ENCODE results near the gene CLTB. TPM values are rescaled to one million over a fixed set of nuclear protein-coding genes. Genes with fewer than 3 reads are reported as not detected.

The CLTB gene
- polyA plus RNA-seq, 1 of the 3 experiments (the other 2 are of a cell fraction): 91.2 TPM

DNA sequence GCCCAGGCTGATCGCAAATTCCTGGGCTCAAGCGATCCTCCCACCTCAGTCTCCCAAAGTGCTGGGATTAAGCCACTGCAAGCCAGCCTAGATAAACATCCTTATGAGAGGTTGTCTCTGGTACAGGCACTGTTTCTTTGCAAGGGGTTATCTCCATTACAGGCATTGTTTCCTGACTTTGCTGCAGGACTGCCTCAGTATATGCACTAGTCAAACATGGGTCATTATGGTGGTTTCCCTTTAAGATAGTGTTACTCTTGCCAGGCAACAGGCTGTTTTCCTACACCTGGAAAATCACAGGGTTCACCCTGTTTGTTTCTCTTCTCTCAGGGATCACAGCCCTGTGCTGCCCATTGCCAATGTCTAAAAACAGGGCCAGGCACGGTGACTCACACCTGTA, 7.8 kb upstream of the CLTB start:
- Histone ChIP-seq H3K9ac (no peak overlapping the region), H3K27ac (ENCODE audit: low read depth in 2 of 2, low read length in 1 of 2) (no peak overlapping the region), H2AFZ (ENCODE audit: low read depth) (no peak overlapping the region), H3K36me3 (replicated peaks in 1 of 2; ENCODE audit: control insufficient read depth in 1 of 2, insufficient read depth in 2 of 2, low read length in 1 of 2) (no peaks in the 10 kb centered on the region), H3K4me3 (ENCODE audit: low read depth in 2 of 2, low read length in 1 of 2) (no peak overlapping the region), H3K4me2 (no peak overlapping the region), H3K9me2 (no peaks in the 10 kb centered on the region), H3K27me3 (ENCODE audit: insufficient read depth) (no peaks in the 10 kb centered on the region; the same call in 1 of the 2 replicates), H4K20me1 (ENCODE audit: insufficient read depth) (no peaks in the 10 kb centered on the region), H3F3A (replicated peaks; ENCODE audit: insufficient read depth) (no peaks in the 10 kb centered on the region), H3K4me1 (ENCODE audit: control insufficient read depth in 1 of 2, insufficient read depth in 2 of 2, low read depth in 1 of 2, low read length in 1 of 2) (no peaks in the 10 kb centered on the region), H3K79me2 (ENCODE audit: insufficient read depth) (no peaks in the 10 kb centered on the region), H3K9me3 (no peaks in the 10 kb centered on the region)
- TF ChIP-seq NRF1 (IDR thresholded peaks at IDR 0.05; ENCODE audit: low read depth, low read length) (no peak), TEAD4 (IDR thresholded peaks at IDR 0.05; ENCODE audit: borderline replicate concordance, insufficient read depth) (no peak), RCOR1 (IDR thresholded peaks at IDR 0.05; ENCODE audit: low read length) (no peak), SIN3A (IDR thresholded peaks at IDR 0.05; ENCODE audit: borderline replicate concordance, low read depth, low read length) (no peak), TCF12 (IDR thresholded peaks at IDR 0.05) (no peak), POLR2AphosphoS5 (IDR thresholded peaks at IDR 0.05; ENCODE audit: low read depth, low read length) (no peak), ELF1 (IDR thresholded peaks at IDR 0.05) (no peak), RFX5 (IDR thresholded peaks at IDR 0.05; ENCODE audit: low read length) (no peak), FOXM1 (IDR thresholded peaks at IDR 0.05; ENCODE audit: low read depth) (no peak), GABPA (IDR thresholded peaks at IDR 0.05; ENCODE audit: low read depth) (no peak), TAF1 (IDR thresholded peaks at IDR 0.05; ENCODE audit: borderline replicate concordance, low read depth, low read length) (no peak), JUND (IDR thresholded peaks at IDR 0.05) (no peak), MXI1 (IDR thresholded peaks at IDR 0.05; ENCODE audit: low read depth, low read length) (no peak), NFIC (IDR thresholded peaks at IDR 0.05; ENCODE audit: borderline replicate concordance) (no peak)
- TF ChIP-seq, protein P1, sequence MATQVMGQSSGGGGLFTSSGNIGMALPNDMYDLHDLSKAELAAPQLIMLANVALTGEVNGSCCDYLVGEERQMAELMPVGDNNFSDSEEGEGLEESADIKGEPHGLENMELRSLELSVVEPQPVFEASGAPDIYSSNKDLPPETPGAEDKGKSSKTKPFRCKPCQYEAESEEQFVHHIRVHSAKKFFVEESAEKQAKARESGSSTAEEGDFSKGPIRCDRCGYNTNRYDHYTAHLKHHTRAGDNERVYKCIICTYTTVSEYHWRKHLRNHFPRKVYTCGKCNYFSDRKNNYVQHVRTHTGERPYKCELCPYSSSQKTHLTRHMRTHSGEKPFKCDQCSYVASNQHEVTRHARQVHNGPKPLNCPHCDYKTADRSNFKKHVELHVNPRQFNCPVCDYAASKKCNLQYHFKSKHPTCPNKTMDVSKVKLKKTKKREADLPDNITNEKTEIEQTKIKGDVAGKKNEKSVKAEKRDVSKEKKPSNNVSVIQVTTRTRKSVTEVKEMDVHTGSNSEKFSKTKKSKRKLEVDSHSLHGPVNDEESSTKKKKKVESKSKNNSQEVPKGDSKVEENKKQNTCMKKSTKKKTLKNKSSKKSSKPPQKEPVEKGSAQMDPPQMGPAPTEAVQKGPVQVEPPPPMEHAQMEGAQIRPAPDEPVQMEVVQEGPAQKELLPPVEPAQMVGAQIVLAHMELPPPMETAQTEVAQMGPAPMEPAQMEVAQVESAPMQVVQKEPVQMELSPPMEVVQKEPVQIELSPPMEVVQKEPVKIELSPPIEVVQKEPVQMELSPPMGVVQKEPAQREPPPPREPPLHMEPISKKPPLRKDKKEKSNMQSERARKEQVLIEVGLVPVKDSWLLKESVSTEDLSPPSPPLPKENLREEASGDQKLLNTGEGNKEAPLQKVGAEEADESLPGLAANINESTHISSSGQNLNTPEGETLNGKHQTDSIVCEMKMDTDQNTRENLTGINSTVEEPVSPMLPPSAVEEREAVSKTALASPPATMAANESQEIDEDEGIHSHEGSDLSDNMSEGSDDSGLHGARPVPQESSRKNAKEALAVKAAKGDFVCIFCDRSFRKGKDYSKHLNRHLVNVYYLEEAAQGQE (IDR thresholded peaks at IDR 0.05; ENCODE audit: low read depth, low read length): no peak
- TF ChIP-seq, protein P2, sequence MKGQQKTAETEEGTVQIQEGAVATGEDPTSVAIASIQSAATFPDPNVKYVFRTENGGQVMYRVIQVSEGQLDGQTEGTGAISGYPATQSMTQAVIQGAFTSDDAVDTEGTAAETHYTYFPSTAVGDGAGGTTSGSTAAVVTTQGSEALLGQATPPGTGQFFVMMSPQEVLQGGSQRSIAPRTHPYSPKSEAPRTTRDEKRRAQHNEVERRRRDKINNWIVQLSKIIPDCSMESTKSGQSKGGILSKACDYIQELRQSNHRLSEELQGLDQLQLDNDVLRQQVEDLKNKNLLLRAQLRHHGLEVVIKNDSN (IDR thresholded peaks at IDR 0.05; ENCODE audit: borderline replicate concordance, low read depth): no peak
- TF ChIP-seq, protein P3, sequence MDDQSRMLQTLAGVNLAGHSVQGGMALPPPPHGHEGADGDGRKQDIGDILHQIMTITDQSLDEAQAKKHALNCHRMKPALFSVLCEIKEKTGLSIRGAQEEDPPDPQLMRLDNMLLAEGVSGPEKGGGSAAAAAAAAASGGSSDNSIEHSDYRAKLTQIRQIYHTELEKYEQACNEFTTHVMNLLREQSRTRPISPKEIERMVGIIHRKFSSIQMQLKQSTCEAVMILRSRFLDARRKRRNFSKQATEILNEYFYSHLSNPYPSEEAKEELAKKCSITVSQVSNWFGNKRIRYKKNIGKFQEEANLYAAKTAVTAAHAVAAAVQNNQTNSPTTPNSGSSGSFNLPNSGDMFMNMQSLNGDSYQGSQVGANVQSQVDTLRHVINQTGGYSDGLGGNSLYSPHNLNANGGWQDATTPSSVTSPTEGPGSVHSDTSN (IDR thresholded peaks at IDR 0.05): no peak
- TF ChIP-seq, protein P4, sequence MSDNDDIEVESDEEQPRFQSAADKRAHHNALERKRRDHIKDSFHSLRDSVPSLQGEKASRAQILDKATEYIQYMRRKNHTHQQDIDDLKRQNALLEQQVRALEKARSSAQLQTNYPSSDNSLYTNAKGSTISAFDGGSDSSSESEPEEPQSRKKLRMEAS (IDR thresholded peaks at IDR 0.05; ENCODE audit: low read depth): no peak
- TF ChIP-seq, protein P5, sequence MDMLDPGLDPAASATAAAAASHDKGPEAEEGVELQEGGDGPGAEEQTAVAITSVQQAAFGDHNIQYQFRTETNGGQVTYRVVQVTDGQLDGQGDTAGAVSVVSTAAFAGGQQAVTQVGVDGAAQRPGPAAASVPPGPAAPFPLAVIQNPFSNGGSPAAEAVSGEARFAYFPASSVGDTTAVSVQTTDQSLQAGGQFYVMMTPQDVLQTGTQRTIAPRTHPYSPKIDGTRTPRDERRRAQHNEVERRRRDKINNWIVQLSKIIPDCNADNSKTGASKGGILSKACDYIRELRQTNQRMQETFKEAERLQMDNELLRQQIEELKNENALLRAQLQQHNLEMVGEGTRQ (IDR thresholded peaks at IDR 0.05; ENCODE audit: borderline replicate concordance, low read depth, low read length): no peak
- WGBS (ENCODE audit: low lambda C conversion rate): 50% methylated on average over 3 of the region's 3 CpGs
- ChIA-PET CTCF (no interaction called here), POLR2A (no interaction called here)
- DNase-seq: no peak
